WTC11 (cell line): Measurements from ENCODE around the gene CACNA1B. TPM values are rescaled to one million over a fixed set of nuclear protein-coding genes. Genes with fewer than 3 reads are reported as not detected.

ENCODE experiments used
- ATAC-seq: fragments of 200-7000 bp; cut with Tn5 transposase; 2 replicates; pipeline ENCODE4 v1.10.0; 2021; ENCODE audit warnings: mild to moderate bottlenecking, moderate library complexity
- CTCF ChIA-PET: fragments of 300-600 bp; sonication (Branson Sonifier 250); formaldehyde crosslinking; loops from one replicate; lab custom pipeline; 2021; ENCODE audit warnings: antibody characterized with exemption; lab: Charles Lee
- POLR2A ChIA-PET: fragments of 350-600 bp; sonication (Branson Sonifier 250); formaldehyde crosslinking; loops from one replicate; lab custom pipeline; 2021; ENCODE audit warnings: antibody characterized with exemption; lab: Charles Lee
- DNase-seq: peaks from one replicate; pipeline ENCODE4 v3.0.0; 2021; ENCODE audit warnings: low spot score
- H3K27ac Mint-ChIP-seq: 2 replicates; pipeline ENCODE4 v1.8.0; 2021; ENCODE audit warnings: mixed read lengths
- H3K27me3 Mint-ChIP-seq: 2 replicates; pipeline ENCODE4 v1.8.0; 2021; ENCODE audit warnings: low read depth, mild to moderate bottlenecking, moderate library complexity, mixed read lengths
- H3K36me3 Mint-ChIP-seq: 2 replicates; pipeline ENCODE4 v1.8.0; 2021; ENCODE audit warnings: mixed read lengths
- H3K4me1 Mint-ChIP-seq: 2 replicates; pipeline ENCODE4 v1.8.0; 2022; ENCODE audit warnings: mixed read lengths
- H3K4me3 Mint-ChIP-seq: 2 replicates; pipeline ENCODE4 v1.8.0; 2021; ENCODE audit warnings: mild to moderate bottlenecking, moderate library complexity, mixed read lengths
- H3K9me3 Mint-ChIP-seq: 2 replicates; pipeline ENCODE4 v1.8.0; 2021; ENCODE audit warnings: mixed read lengths
- GRHL2 ChIP-seq: fragments of 250-450 bp; sonication (Bioruptor Pico); IDR thresholded peaks from 2 replicates; pipeline ENCODE4 v1.8.0; 2022; ENCODE audit warnings: mild to moderate bottlenecking, moderate library complexity; ENCODE audit not compliant: insufficient replicate concordance, severe bottlenecking
- GTF2I ChIP-seq: fragments of 250-450 bp; sonication (Bioruptor Pico); conservative IDR thresholded peaks from 2 replicates; pipeline ENCODE4 v1.4.0; 2021; ENCODE audit warnings: mild to moderate bottlenecking
- MXD4 ChIP-seq: fragments of 250-450 bp; sonication (Bioruptor Pico); IDR thresholded peaks from 2 replicates; pipeline ENCODE4 v1.8.0; 2021; ENCODE audit warnings: mild to moderate bottlenecking, moderate library complexity, borderline replicate concordance
- NFE2L1 ChIP-seq: sonication (generic); formaldehyde crosslinking; IDR thresholded peaks from 2 replicates; pipeline ENCODE4 v1.8.1; 2023; ENCODE audit warnings: missing genetic modification reagents
- SMAD3 ChIP-seq: sonication (generic); formaldehyde crosslinking; IDR thresholded peaks from 2 replicates; pipeline ENCODE4 v1.8.0; 2022; ENCODE audit warnings: missing genetic modification reagents, mild to moderate bottlenecking, borderline replicate concordance
- SOX15 ChIP-seq: fragments of 250-450 bp; sonication (Bioruptor Pico); IDR thresholded peaks from 2 replicates; pipeline ENCODE4 v1.9.0; 2021; ENCODE audit warnings: mild to moderate bottlenecking
- ZBTB21 ChIP-seq: sonication (generic); formaldehyde crosslinking; IDR thresholded peaks from 2 replicates; pipeline ENCODE4 v1.8.1; 2023; ENCODE audit warnings: mild to moderate bottlenecking, missing genetic modification reagents, borderline replicate concordance
- ZNF121 ChIP-seq: sonication (generic); formaldehyde crosslinking; IDR thresholded peaks from 2 replicates; pipeline ENCODE4 v1.8.0; 2023; ENCODE audit warnings: missing genetic modification reagents
- ZNF317 ChIP-seq: sonication (generic); formaldehyde crosslinking; IDR thresholded peaks from 2 replicates; pipeline ENCODE4 v1.8.1; 2023; ENCODE audit warnings: low read depth, mild to moderate bottlenecking, moderate library complexity, missing genetic modification reagents, borderline replicate concordance
- total RNA-seq: library from RNA; stranded (reverse); gene quantifications from 3 replicates; pipeline ENCODE4 v1.2.3, GENCODE V29; 2021
- TF ChIP-seq, protein P1 (sequence below): fragments of 200-600 bp; IDR thresholded peaks from 2 replicates; pipeline ENCODE4 v1.8.0; 2022; ENCODE audit warnings: antibody characterized with exemption
- TF ChIP-seq, protein P2 (sequence below): sonication (generic); formaldehyde crosslinking; IDR thresholded peaks from 2 replicates; pipeline ENCODE4 v1.8.1; 2023; ENCODE audit warnings: mild to moderate bottlenecking, missing genetic modification reagents, borderline replicate concordance
- TF ChIP-seq, protein P3 (sequence below): sonication (generic); formaldehyde crosslinking; IDR thresholded peaks from 2 replicates; pipeline ENCODE4 v1.8.0; 2023; ENCODE audit warnings: mild to moderate bottlenecking, missing genetic modification reagents
- TF ChIP-seq, protein P4 (sequence below): sonication (generic); formaldehyde crosslinking; IDR thresholded peaks from 2 replicates; pipeline ENCODE4 v1.8.0; 2022; ENCODE audit warnings: mild to moderate bottlenecking, missing genetic modification reagents
- TF ChIP-seq, protein P5 (sequence below): fragments of 250-450 bp; sonication (Bioruptor Pico); conservative IDR thresholded peaks from 2 replicates; pipeline ENCODE4 v1.9.0; 2021; ENCODE audit warnings: mild to moderate bottlenecking

Gene CACNA1B
- total RNA-seq, 1 experiment from 2014 or later, result 8.4 TPM

DNA sequence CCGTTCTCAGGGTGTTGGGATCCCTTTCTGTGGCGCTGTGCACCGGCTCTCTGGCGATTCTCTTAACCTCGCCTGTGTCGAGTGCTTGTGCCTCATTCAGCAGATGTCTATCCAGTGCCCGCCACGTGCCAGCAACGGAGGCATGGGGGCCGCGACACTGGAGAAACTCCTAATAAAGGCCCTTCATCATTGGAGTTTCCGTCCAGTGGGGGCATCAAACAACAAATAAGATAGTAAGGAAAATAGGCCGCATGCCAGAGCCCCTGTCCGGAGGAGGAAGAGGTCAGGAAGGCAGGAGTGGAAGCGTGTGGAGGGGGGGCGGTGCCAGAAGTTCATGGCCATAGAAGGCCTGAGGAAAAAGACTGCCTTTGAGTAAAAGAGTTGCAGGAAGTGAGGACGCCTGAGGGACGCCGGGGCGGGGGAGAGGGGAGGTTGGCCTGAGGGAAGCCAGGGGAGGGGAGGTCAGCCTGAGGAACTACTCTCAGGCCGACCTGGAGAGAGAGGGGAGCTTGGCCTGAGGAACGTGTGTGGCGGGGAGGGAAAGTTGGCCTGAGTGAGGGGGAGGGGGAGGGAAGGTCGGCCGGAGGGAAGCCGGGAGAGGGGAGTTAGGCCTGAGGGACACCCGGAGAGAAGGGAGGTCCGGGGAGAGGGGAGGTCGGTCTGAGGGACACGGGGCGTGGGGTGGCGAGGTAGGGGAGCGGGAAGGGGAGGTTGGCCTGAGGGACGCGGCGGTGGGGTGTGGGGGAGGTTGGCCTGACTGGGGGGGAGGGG is 82.2 kb downstream of the CACNA1B start:
- TF ChIP-seq, protein P1, sequence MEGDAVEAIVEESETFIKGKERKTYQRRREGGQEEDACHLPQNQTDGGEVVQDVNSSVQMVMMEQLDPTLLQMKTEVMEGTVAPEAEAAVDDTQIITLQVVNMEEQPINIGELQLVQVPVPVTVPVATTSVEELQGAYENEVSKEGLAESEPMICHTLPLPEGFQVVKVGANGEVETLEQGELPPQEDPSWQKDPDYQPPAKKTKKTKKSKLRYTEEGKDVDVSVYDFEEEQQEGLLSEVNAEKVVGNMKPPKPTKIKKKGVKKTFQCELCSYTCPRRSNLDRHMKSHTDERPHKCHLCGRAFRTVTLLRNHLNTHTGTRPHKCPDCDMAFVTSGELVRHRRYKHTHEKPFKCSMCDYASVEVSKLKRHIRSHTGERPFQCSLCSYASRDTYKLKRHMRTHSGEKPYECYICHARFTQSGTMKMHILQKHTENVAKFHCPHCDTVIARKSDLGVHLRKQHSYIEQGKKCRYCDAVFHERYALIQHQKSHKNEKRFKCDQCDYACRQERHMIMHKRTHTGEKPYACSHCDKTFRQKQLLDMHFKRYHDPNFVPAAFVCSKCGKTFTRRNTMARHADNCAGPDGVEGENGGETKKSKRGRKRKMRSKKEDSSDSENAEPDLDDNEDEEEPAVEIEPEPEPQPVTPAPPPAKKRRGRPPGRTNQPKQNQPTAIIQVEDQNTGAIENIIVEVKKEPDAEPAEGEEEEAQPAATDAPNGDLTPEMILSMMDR, result no peak
- TF ChIP-seq, protein P2, sequence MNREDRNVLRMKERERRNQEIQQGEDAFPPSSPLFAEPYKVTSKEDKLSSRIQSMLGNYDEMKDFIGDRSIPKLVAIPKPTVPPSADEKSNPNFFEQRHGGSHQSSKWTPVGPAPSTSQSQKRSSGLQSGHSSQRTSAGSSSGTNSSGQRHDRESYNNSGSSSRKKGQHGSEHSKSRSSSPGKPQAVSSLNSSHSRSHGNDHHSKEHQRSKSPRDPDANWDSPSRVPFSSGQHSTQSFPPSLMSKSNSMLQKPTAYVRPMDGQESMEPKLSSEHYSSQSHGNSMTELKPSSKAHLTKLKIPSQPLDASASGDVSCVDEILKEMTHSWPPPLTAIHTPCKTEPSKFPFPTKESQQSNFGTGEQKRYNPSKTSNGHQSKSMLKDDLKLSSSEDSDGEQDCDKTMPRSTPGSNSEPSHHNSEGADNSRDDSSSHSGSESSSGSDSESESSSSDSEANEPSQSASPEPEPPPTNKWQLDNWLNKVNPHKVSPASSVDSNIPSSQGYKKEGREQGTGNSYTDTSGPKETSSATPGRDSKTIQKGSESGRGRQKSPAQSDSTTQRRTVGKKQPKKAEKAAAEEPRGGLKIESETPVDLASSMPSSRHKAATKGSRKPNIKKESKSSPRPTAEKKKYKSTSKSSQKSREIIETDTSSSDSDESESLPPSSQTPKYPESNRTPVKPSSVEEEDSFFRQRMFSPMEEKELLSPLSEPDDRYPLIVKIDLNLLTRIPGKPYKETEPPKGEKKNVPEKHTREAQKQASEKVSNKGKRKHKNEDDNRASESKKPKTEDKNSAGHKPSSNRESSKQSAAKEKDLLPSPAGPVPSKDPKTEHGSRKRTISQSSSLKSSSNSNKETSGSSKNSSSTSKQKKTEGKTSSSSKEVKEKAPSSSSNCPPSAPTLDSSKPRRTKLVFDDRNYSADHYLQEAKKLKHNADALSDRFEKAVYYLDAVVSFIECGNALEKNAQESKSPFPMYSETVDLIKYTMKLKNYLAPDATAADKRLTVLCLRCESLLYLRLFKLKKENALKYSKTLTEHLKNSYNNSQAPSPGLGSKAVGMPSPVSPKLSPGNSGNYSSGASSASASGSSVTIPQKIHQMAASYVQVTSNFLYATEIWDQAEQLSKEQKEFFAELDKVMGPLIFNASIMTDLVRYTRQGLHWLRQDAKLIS, result no peak
- TF ChIP-seq, protein P3, sequence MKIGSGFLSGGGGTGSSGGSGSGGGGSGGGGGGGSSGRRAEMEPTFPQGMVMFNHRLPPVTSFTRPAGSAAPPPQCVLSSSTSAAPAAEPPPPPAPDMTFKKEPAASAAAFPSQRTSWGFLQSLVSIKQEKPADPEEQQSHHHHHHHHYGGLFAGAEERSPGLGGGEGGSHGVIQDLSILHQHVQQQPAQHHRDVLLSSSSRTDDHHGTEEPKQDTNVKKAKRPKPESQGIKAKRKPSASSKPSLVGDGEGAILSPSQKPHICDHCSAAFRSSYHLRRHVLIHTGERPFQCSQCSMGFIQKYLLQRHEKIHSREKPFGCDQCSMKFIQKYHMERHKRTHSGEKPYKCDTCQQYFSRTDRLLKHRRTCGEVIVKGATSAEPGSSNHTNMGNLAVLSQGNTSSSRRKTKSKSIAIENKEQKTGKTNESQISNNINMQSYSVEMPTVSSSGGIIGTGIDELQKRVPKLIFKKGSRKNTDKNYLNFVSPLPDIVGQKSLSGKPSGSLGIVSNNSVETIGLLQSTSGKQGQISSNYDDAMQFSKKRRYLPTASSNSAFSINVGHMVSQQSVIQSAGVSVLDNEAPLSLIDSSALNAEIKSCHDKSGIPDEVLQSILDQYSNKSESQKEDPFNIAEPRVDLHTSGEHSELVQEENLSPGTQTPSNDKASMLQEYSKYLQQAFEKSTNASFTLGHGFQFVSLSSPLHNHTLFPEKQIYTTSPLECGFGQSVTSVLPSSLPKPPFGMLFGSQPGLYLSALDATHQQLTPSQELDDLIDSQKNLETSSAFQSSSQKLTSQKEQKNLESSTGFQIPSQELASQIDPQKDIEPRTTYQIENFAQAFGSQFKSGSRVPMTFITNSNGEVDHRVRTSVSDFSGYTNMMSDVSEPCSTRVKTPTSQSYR (CRISPR knock-in tag), result no peak
- TF ChIP-seq, protein P4, sequence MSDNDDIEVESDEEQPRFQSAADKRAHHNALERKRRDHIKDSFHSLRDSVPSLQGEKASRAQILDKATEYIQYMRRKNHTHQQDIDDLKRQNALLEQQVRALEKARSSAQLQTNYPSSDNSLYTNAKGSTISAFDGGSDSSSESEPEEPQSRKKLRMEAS (CRISPR knock-in tag), result no peak
- TF ChIP-seq ZNF317 (CRISPR knock-in tag), result no peak
- no peak for TF ChIP-seq GTF2I
- Mint-ChIP-seq H3K36me3 (peaks cover 24% of the 10 kb centered on the region), H3K27ac (0 out of 2 replicates have a peak overlapping the region, but pooled peaks have one; percentile 44), H3K4me3 (peak overlapping the region; percentile 43), H3K4me1 (peaks cover 5% of the 10 kb centered on the region), H3K27me3 (no peaks in the 10 kb centered on the region), H3K9me3 (peaks cover 4% of the 10 kb centered on the region)
- POLR2A ChIA-PET, result no interaction called here
- CTCF ChIA-PET, result interaction anchor here (0.6 kb wide), 3 partner anchors 31 to 467 kb away, joined by 3 to 4 read pairs (median 4); no protein-coding TSS in a partner anchor
- ATAC-seq (peak; percentile 32), DNase-seq (peak; percentile 54)

DNA sequence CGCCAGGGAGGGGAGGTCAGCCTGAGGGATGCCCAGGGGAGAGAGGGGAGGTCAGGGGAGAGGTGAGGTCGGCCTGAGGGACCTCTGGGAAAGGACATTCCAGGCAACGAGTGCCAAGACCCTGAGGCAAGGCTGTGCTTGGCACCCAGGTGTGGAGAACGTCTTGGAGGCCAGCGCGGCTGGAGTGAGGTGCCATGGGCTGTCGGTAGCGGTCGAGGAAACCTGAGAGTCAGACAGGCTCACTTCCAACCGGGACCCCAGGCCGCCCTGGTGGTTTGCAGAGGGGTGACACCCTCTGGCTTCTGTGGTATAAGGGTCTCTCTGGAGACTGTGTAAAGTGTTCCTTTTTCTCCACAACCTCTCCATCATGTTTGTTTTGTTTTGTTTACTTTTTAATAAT is 82.9 kb downstream of the CACNA1B start:
- no peak for TF ChIP-seq SMAD3 (CRISPR knock-in tag)
- TF ChIP-seq NFE2L1, result no peak
- TF ChIP-seq, protein P1, result 0 out of 2 replicates have a peak, but pooled peaks have one; percentile 41
- TF ChIP-seq, all 79 proteins: peak for 1
- Mint-ChIP-seq H3K27me3 (no peaks in the 10 kb centered on the region), H3K4me3 (peak overlapping the region; percentile 48), H3K27ac (no peak overlapping the region), H3K9me3 (peaks cover 4% of the 10 kb centered on the region), H3K36me3 (peaks cover 24% of the 10 kb centered on the region), H3K4me1 (peaks cover 5% of the 10 kb centered on the region)
- ChIA-PET CTCF (no interaction called here), POLR2A (no interaction called here)
- DNase-seq (peak; percentile 72), ATAC-seq (peak; percentile 98)

DNA sequence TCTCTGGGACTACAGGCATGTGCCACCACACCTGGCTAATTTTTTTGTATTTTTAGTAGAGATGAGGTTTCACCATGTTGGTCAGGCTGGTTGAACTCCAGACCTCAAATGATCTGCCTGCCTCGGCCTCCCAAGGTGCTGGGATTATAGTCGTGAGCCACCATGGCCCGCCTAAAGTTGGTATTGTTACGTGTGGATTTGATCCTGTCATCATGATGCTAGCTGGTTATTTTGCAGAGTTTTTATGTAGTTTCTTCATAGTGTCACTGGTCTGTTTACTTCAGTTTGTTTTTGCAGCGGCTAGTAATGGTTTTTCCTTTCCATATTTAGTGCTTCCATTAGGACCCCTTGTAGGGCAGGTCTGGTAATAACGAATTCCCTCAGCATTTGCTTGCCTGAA is 85.9 kb downstream of the CACNA1B start:
- Mint-ChIP-seq H3K4me3 (no peak overlapping the region), H3K27me3 (no peaks in the 10 kb centered on the region), H3K27ac (no peak overlapping the region), H3K9me3 (peaks cover 4% of the 10 kb centered on the region), H3K36me3 (peaks cover 19% of the 10 kb centered on the region), H3K4me1 (peaks cover 5% of the 10 kb centered on the region)
- DNase-seq (no peak), ATAC-seq (no peak)
- POLR2A ChIA-PET, result no interaction called here
- CTCF ChIA-PET, result no interaction called here
- TF ChIP-seq MXD4 (no peak), ZBTB21 (CRISPR knock-in tag) (no peak), GRHL2 (CRISPR knock-in tag) (no peak), SOX15 (CRISPR knock-in tag) (no peak), ZNF121 (CRISPR knock-in tag) (no peak)
- TF ChIP-seq, protein P1, result no peak
- TF ChIP-seq, protein P5, sequence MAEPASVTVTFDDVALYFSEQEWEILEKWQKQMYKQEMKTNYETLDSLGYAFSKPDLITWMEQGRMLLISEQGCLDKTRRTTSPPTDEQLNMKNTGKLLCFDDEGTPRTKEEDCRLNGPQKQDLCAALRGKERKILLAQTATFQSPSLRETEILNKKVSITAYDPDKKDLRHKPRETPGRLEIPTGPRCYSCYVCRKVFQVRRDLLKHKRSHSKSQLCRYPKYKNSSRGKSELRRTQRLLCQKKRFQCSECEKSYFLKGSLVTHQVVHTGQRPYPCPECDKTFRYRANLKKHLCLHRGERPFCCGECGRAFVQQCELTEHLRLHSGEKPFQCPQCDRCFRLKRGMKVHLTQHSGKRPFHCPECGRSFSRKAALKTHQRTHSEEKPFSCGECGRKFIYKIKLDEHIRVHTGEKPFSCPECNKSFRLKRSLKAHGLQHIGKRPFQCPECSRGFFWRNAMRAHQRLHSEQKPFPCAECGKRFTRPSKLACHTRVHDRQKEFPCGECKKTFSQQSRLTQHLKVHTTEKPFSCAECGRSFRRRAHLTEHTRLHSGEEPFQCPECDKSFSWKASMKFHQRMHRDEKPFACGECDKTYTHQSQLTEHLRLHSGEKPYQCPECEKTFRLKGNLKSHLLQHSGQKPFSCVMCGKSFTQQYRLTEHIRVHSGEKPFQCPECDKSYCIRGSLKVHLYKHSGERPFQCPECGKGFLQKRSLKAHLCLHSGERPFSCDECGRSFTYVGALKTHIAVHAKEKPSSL (CRISPR knock-in tag), result no peak
